GM18868 (cell line): Measurements from ENCODE around the gene PPOX.

Experiments used
- ATAC-seq: cut with Tn5 transposase; IDR thresholded peaks from one replicate; pipeline ENCODE4 v1.9.1; 2021; ENCODE audit warnings: mild to moderate bottlenecking, moderate library complexity; ENCODE audit not compliant: unreplicated experiment

Gene PPOX

GRCh38 chr1:161153176-161153575 lies 13.1 kb upstream of the PPOX start:
- ATAC-seq: peak; percentile 8

GRCh38 chr1:161153682-161154337 lies 12.4 kb upstream of the PPOX start, which contains the start of gene UFC1:
TSS of gene UFC1 (plus strand) at chr1:161153978. CDS start at chr1:161153998, 20 bp downstream.
- ATAC-seq: peak; percentile 93

- no peak for ATAC-seq
These were observed 8.4 kb upstream of the PPOX start for GRCh38 chr1:161157867-161158266.

- no peak for ATAC-seq
These were observed 7.8 kb upstream of the PPOX start for GRCh38 chr1:161158316-161159010.

GRCh38 chr1:161159087-161159912 lies 6.9 kb upstream of the PPOX start, which contains the start of gene USP21:
TSS of gene USP21 (plus strand) at chr1:161159500. CDS start at chr1:161160641, 1,141 bp downstream.
- peak; percentile 90 for ATAC-seq

- no peak for ATAC-seq
These were observed 6.3 kb upstream of the PPOX start for GRCh38 chr1:161159913-161160243.

GRCh38 chr1:161160671-161161145 lies 5.5 kb upstream of the PPOX start:
- ATAC-seq: no peak

- no peak for ATAC-seq
These were observed 4.6 kb upstream of the PPOX start for GRCh38 chr1:161161652-161162051.

- no peak for ATAC-seq
These were observed 4.2 kb upstream of the PPOX start for GRCh38 chr1:161162052-161162451.

- no peak for ATAC-seq
These were observed 3.4 kb upstream of the PPOX start for GRCh38 chr1:161162806-161163205.

GRCh38 chr1:161163793-161164192 lies 2.4 kb upstream of the PPOX start:
- no peak for ATAC-seq

GRCh38 chr1:161164901-161165610 lies 1.2 kb upstream of the PPOX start:
- ATAC-seq: no peak

- ATAC-seq: no peak
These were observed 683 bp downstream of the PPOX start for GRCh38 chr1:161166669-161167548.

GRCh38 chr1:161168906-161169305 lies 2.7 kb downstream of the PPOX start:
- no peak for ATAC-seq

- ATAC-seq: no peak
These were observed 5.0 kb downstream of the PPOX start for GRCh38 chr1:161171191-161171590.

GRCh38 chr1:161171696-161172095 lies 5.5 kb downstream of the PPOX start:
- ATAC-seq: no peak

GRCh38 chr1:161172349-161172748 lies 6.1 kb downstream of the PPOX start:
- no peak for ATAC-seq

GRCh38 chr1:161172776-161173376 lies 6.7 kb downstream of the PPOX start:
- no peak for ATAC-seq

- ATAC-seq: no peak
These were observed 7.5 kb downstream of the PPOX start for GRCh38 chr1:161173711-161174110.
